ENCODE measurements around the gene BST1. TPM values are rescaled to one million over a fixed set of nuclear protein-coding genes. Genes with fewer than 3 reads are reported as not detected.

BST1 gene
- polyA plus RNA-seq, 1 of the 3 experiments (the other 2 are of a cell fraction), result 7.3 TPM

DNA sequence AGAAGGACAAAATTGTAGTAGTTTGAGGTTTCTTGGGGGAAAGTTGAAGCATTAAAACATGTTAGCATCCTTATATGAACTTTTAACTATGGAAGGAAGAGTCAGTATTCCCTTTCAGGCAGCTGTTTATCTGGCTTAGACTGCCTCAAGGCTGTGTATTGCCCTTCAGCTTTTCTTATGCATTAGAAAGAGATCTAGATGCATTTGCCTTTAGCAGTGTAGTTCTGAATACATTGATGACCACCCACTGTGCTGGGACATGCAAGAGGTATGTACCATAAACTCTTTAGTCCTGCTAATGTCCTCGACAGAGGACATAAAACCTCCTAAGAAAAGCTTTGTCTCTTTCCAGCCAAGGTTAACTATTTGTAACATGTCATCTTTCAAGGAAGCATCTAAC is 18.4 kb upstream of the BST1 start:
- Histone ChIP-seq H4K20me1 (ENCODE audit: insufficient read depth) (no peaks in the 10 kb centered on the region), H3F3A (replicated peaks; ENCODE audit: insufficient read depth) (peaks cover 19% of the 10 kb centered on the region), H3K36me3 (replicated peaks in 1 of 2; ENCODE audit: control insufficient read depth in 1 of 2, insufficient read depth in 2 of 2, low read length in 1 of 2) (peaks cover 50 to 56% of the 10 kb centered on the region in 2 experiments), H3K27me3 (ENCODE audit: insufficient read depth) (no peaks in the 10 kb centered on the region), H3K4me3 (ENCODE audit: low read depth in 2 of 2, low read length in 1 of 2) (no peak overlapping the region), H3K4me2 (no peak overlapping the region), H3K9me2 (no peaks in the 10 kb centered on the region), H3K27ac (ENCODE audit: low read depth in 2 of 2, low read length in 1 of 2) (no peak overlapping the region), H3K9me3 (no peaks in the 10 kb centered on the region), H3K9ac (no peak overlapping the region), H3K4me1 (ENCODE audit: control insufficient read depth in 1 of 2, insufficient read depth in 2 of 2, low read depth in 1 of 2, low read length in 1 of 2) (peaks cover 7 to 11% of the 10 kb centered on the region in 2 experiments; a peak in 3 of 4 replicates), H3K79me2 (ENCODE audit: insufficient read depth) (peaks cover 80% of the 10 kb centered on the region), H2AFZ (ENCODE audit: low read depth) (no peak overlapping the region)
- no peak for DNase-seq
- ChIA-PET POLR2A (no interaction called here), CTCF (interaction anchor here (0.8 to 1.3 kb wide), 3 partner anchors 9 to 121 kb away, joined by 3 to 5 read pairs (median 4); no protein-coding TSS in a partner anchor)
- 94% methylated on average over 1 of the region's 1 CpG for WGBS (ENCODE audit: low lambda C conversion rate)
- TF ChIP-seq RXRA (IDR thresholded peaks at IDR 0.05; ENCODE audit: borderline replicate concordance, low read depth), result no peak
- TF ChIP-seq MXI1 (IDR thresholded peaks at IDR 0.05; ENCODE audit: low read depth, low read length), result no peak
- no peak for TF ChIP-seq FOXJ3 (CRISPR knock-in tag; IDR thresholded peaks at IDR 0.05)
- no peak for TF ChIP-seq TEAD4 (IDR thresholded peaks at IDR 0.05; ENCODE audit: borderline replicate concordance, insufficient read depth)
- no peak for TF ChIP-seq EZH2phosphoT487 (IDR thresholded peaks at IDR 0.05; ENCODE audit: borderline replicate concordance, low read depth)
- TF ChIP-seq, protein P1, sequence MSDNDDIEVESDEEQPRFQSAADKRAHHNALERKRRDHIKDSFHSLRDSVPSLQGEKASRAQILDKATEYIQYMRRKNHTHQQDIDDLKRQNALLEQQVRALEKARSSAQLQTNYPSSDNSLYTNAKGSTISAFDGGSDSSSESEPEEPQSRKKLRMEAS (IDR thresholded peaks at IDR 0.05; ENCODE audit: low read depth), result no peak
- TF ChIP-seq JUND (IDR thresholded peaks at IDR 0.05), result no peak
- no peak for TF ChIP-seq YY1 (IDR thresholded peaks at IDR 0.05; ENCODE audit: low read depth)
- TF ChIP-seq NFIC (IDR thresholded peaks at IDR 0.05; ENCODE audit: borderline replicate concordance), result no peak

DNA sequence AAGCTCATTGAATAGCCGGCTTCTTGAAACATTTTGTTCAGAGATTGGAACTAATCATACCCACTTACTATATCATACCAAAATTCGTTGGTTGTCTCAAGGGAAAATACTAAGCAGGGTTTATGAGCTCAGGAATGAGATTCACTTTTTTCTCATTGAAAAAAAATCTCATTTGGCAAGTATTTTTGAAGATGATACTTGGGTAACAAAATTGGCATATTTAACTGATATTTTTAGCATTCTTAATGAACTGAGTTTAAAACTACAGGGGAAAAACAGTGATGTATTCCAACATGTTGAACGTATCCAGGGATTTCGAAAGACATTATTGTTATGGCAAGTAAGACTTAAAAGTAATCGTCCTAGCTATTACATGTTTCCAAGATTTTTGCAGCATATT is 14.8 kb upstream of the BST1 start:
- H3K9ac ChIP-seq, result no peak overlapping the region
- H3K9me3 ChIP-seq, result no peaks in the 10 kb centered on the region
- TF ChIP-seq SIN3A (IDR thresholded peaks at IDR 0.05; ENCODE audit: borderline replicate concordance, low read depth, low read length) (no peak), RCOR1 (IDR thresholded peaks at IDR 0.05; ENCODE audit: low read length) (no peak), RXRA (IDR thresholded peaks at IDR 0.05; ENCODE audit: borderline replicate concordance, low read depth) (no peak), JUND (IDR thresholded peaks at IDR 0.05) (no peak), YY1 (IDR thresholded peaks at IDR 0.05; ENCODE audit: low read depth) (no peak)
- TF ChIP-seq, protein P2, sequence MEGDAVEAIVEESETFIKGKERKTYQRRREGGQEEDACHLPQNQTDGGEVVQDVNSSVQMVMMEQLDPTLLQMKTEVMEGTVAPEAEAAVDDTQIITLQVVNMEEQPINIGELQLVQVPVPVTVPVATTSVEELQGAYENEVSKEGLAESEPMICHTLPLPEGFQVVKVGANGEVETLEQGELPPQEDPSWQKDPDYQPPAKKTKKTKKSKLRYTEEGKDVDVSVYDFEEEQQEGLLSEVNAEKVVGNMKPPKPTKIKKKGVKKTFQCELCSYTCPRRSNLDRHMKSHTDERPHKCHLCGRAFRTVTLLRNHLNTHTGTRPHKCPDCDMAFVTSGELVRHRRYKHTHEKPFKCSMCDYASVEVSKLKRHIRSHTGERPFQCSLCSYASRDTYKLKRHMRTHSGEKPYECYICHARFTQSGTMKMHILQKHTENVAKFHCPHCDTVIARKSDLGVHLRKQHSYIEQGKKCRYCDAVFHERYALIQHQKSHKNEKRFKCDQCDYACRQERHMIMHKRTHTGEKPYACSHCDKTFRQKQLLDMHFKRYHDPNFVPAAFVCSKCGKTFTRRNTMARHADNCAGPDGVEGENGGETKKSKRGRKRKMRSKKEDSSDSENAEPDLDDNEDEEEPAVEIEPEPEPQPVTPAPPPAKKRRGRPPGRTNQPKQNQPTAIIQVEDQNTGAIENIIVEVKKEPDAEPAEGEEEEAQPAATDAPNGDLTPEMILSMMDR (IDR thresholded peaks at IDR 0.05), result no peak
- TF ChIP-seq, protein P3, sequence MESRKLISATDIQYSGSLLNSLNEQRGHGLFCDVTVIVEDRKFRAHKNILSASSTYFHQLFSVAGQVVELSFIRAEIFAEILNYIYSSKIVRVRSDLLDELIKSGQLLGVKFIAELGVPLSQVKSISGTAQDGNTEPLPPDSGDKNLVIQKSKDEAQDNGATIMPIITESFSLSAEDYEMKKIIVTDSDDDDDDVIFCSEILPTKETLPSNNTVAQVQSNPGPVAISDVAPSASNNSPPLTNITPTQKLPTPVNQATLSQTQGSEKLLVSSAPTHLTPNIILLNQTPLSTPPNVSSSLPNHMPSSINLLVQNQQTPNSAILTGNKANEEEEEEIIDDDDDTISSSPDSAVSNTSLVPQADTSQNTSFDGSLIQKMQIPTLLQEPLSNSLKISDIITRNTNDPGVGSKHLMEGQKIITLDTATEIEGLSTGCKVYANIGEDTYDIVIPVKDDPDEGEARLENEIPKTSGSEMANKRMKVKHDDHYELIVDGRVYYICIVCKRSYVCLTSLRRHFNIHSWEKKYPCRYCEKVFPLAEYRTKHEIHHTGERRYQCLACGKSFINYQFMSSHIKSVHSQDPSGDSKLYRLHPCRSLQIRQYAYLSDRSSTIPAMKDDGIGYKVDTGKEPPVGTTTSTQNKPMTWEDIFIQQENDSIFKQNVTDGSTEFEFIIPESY (IDR thresholded peaks at IDR 0.05; ENCODE audit: borderline replicate concordance, low read depth), result no peak
- TF ChIP-seq, protein P1 (IDR thresholded peaks at IDR 0.05; ENCODE audit: low read depth), result no peak
- TF ChIP-seq, protein P4, sequence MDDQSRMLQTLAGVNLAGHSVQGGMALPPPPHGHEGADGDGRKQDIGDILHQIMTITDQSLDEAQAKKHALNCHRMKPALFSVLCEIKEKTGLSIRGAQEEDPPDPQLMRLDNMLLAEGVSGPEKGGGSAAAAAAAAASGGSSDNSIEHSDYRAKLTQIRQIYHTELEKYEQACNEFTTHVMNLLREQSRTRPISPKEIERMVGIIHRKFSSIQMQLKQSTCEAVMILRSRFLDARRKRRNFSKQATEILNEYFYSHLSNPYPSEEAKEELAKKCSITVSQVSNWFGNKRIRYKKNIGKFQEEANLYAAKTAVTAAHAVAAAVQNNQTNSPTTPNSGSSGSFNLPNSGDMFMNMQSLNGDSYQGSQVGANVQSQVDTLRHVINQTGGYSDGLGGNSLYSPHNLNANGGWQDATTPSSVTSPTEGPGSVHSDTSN (IDR thresholded peaks at IDR 0.05), result no peak
- POLR2A ChIA-PET, result no interaction called here
- no peaks in the 10 kb centered on the region for H3K27me3 ChIP-seq (ENCODE audit: insufficient read depth)
- no peak for DNase-seq
- 0 out of 4 replicates have a peak overlapping the region, but pooled peaks of 1 of the 2 experiments have one; percentile 2 for H3K27ac ChIP-seq (ENCODE audit: low read depth in 2 of 2, low read length in 1 of 2)
- no peak overlapping the region for H3K4me2 ChIP-seq
- H4K20me1 ChIP-seq (ENCODE audit: insufficient read depth), result no peaks in the 10 kb centered on the region
- H3K9me2 ChIP-seq, result no peaks in the 10 kb centered on the region
- H3K4me3 ChIP-seq (ENCODE audit: low read depth in 2 of 2, low read length in 1 of 2), result no peak overlapping the region
- peaks cover 50 to 56% of the 10 kb centered on the region in 2 experiments for H3K36me3 ChIP-seq (replicated peaks in 1 of 2; ENCODE audit: control insufficient read depth in 1 of 2, insufficient read depth in 2 of 2, low read length in 1 of 2)
- peaks cover 7 to 29% of the 10 kb centered on the region in 2 experiments for H3K4me1 ChIP-seq (ENCODE audit: control insufficient read depth in 1 of 2, insufficient read depth in 2 of 2, low read depth in 1 of 2, low read length in 1 of 2)
- no peak overlapping the region for H2AFZ ChIP-seq (ENCODE audit: low read depth)
- peaks cover 27% of the 10 kb centered on the region for H3F3A ChIP-seq (replicated peaks; ENCODE audit: insufficient read depth)
- CTCF ChIA-PET, result interaction anchor here (1.2 to 1.5 kb wide), 2 partner anchors 11 to 41 kb away, joined by 3 to 5 read pairs; no protein-coding TSS in a partner anchor
- H3K79me2 ChIP-seq (ENCODE audit: insufficient read depth), result peaks cover 48% of the 10 kb centered on the region
- 93% methylated on average over 5 of the region's 5 CpGs for WGBS (ENCODE audit: low lambda C conversion rate)

Measured in SK-N-SH (cell line).